ENCODE data around the gene TMEM88. TPM values are rescaled to one million over a fixed set of nuclear protein-coding genes. Genes with fewer than 3 reads are reported as not detected.
"Not testable (repeated sequence)": the region's sequence is repeated elsewhere in the genome, so short reads cannot be mapped to it uniquely, and the experiment has no call there.

The TMEM88 gene, protein sequence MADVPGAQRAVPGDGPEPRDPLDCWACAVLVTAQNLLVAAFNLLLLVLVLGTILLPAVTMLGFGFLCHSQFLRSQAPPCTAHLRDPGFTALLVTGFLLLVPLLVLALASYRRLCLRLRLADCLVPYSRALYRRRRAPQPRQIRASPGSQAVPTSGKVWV
- under 1 TPM in 1 of 6 donors, not detected in 5; 0.68 TPM for polyA plus RNA-seq (ENCODE audit: low read depth in 6 of 6)

DNA sequence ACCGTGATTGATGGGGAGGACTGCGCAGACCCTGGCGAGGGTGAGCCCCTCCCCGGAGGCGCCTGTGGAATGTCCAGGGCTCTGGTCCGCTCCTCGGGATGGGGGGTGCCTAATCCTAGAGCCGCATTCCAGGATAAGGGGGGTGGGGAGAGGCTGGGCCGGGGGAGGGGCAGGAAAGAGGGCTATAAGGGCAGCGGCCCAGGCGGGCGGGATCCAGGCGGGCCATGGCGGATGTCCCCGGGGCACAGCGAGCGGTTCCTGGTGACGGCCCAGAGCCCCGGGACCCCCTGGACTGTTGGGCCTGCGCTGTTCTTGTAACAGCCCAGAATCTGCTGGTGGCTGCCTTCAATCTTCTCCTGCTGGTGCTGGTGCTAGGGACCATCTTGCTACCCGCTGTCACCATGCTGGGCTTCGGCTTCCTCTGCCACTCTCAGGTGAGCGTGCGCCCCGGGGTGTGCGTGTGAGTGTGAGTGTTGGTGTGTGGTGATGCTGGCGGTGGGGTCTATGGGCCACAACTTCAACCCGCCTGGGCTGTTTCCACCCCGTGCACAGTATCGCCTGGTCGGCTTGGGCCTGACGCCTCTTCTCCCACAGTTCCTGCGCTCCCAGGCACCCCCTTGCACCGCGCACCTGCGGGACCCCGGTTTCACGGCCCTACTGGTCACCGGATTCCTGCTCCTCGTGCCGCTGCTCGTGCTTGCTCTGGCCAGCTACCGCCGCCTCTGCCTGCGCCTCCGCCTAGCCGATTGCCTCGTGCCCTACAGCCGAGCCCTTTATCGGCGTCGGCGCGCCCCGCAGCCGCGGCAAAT lies at the start of gene TMEM88:
Gene TMEM88, plus strand, starts transcription at position 216 of the 809 bp plus-strand sequence. Its CDS starts 9 bp downstream, at position 225.
- no peaks in the 10 kb centered on the region for H3K36me3 Mint-ChIP-seq
- H3K27ac Mint-ChIP-seq: peak within 1 kb of the TSS in 3 of 6 donors; percentile 36 to 74 (median 62)
- H3K27me3 Mint-ChIP-seq: no peaks in the 10 kb centered on the region
- peak within 1 kb of the TSS in 4 of 8 donors; percentile 10 to 61 (median 31) for H3K4me3 Mint-ChIP-seq
- ATAC-seq (ENCODE audit: low read depth in 2 of 2): no peak
- DNase-seq: peak; percentile 26
- H3K4me1 Mint-ChIP-seq: peaks cover 10 to 21% (median 20%) of the 10 kb centered on the region in 3 donors
- H3K9me3 Mint-ChIP-seq: no peaks in the 10 kb centered on the region

- DNase-seq: no peak
- H3K4me1 Mint-ChIP-seq: peaks cover 0 to 5% (median 2%) of the 10 kb centered on the region in 3 donors
- H3K9me3 Mint-ChIP-seq: no peaks in the 10 kb centered on the region
- H3K27ac Mint-ChIP-seq: peak overlapping the region in 1 of 6 donors; percentile 60
- no peaks in the 10 kb centered on the region for H3K36me3 Mint-ChIP-seq
- H3K4me3 Mint-ChIP-seq: no peak overlapping the region
- H3K27me3 Mint-ChIP-seq: peaks cover 14 to 57% (median 56%) of the 10 kb centered on the region in 3 donors
- ATAC-seq (ENCODE audit: low read depth in 2 of 2): no peak
Measured at GRCh38 chr17:7806587-7806986, 48.3 kb upstream of the TMEM88 start.

DNA sequence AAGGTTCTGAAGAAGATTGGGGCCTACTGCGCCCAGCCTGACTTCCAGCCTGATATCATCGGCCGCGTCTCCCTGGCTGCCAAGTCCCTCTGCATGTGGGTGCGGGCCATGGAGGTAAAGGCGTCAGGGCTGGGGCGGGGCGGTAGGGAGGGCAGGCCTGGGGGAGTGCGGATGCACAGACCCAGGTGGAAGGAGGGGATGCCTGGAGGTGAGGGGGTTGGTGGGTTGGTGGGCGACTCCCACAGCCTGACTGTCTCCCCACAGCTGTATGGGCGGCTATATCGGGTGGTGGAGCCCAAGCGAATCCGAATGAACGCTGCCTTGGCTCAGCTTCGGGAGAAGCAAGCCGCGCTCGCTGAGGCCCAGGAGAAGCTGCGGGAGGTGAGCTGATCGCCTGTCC lies 47.7 kb upstream of the TMEM88 start:
- H3K27me3 Mint-ChIP-seq: peaks cover 14 to 53% (median 51%) of the 10 kb centered on the region in 3 donors
- H3K27ac Mint-ChIP-seq: no peak overlapping the region
- no peak for ATAC-seq (ENCODE audit: low read depth in 2 of 2)
- no peak overlapping the region for H3K4me3 Mint-ChIP-seq
- H3K4me1 Mint-ChIP-seq: peaks cover 0 to 5% (median 2%) of the 10 kb centered on the region in 3 donors
- H3K9me3 Mint-ChIP-seq: no peaks in the 10 kb centered on the region
- no peaks in the 10 kb centered on the region for H3K36me3 Mint-ChIP-seq
- DNase-seq: no peak

DNA sequence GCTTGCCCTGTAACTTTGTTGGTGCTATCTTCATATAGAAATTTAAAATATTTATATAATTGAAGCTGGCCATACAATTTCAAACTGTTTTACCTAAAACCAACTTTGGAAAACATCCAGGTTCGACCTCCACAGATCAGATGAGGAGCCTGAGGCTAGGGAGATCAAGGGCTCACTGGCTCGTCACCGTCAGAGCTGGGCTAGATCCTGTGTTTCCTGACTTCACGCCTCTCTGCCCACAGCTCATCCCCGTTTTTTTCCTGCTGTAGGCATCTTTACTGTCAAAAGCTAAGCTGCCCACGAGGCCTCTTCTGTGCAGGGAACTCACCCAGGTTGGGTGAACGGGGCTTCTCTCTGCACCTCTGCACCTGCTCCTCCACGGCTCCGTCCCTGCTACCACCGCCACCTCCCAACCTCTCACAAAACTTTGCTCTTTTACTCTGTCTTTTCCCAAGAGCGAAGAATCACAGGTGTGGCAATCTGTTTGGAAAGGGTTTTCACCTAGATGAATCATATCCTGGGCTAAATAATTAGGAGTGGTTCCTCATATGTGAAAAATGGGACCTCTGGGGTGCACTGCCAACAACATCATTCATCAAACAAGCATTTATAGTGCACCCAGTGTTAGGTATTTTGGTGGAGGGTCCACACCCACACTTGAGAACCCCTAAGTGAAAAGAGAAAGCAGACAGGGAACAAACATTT lies 45.6 kb upstream of the TMEM88 start:
- Mint-ChIP-seq H3K27me3 (peaks cover 11 to 35% (median 31%) of the 10 kb centered on the region in 3 donors), H3K9me3 (no peaks in the 10 kb centered on the region), H3K36me3 (no peaks in the 10 kb centered on the region), H3K4me3 (no peak overlapping the region), H3K27ac (no peak overlapping the region), H3K4me1 (peaks cover 0 to 5% (median 2%) of the 10 kb centered on the region in 3 donors)
- no peak for ATAC-seq (ENCODE audit: low read depth in 2 of 2)
- no peak for DNase-seq

DNA sequence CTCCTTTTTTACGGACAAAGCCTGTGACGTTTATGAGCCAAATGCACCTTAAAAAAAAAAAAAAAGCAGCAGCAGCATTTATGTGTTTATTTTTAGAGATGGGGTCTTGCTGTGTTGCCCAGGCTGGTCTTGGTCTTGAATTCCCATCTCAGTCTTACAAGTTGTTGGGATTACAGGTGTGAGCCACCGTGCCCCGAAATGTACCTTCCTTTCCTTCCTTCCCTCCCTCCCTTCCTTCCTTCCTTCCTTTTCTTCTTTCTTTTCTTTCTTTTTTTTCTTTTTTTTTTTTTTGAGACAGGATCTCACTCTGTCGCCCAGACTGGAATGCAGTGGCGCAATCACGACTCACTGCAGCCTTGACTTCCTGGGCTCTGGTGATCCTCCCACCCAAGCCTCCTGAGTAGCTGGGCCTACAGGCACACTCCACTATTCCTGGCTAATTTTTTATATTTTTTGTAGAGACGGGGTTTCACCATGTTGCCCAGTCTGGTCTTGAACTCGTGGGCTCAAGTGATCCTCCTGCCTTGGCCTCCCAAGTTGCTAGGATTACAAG lies 45.0 kb upstream of the TMEM88 start:
- not testable (repeated sequence) for DNase-seq; ATAC-seq (ENCODE audit: low read depth in 2 of 2); H3K4me1 Mint-ChIP-seq; H3K36me3 Mint-ChIP-seq; H3K9me3 Mint-ChIP-seq
- H3K27ac Mint-ChIP-seq: peak overlapping the region in 1 of 6 donors; percentile 24
- H3K27me3 Mint-ChIP-seq: peaks cover 11 to 29% (median 28%) of the 10 kb centered on the region in 3 donors
- H3K4me3 Mint-ChIP-seq: peak overlapping the region in 1 of 8 donors; percentile 70

DNA sequence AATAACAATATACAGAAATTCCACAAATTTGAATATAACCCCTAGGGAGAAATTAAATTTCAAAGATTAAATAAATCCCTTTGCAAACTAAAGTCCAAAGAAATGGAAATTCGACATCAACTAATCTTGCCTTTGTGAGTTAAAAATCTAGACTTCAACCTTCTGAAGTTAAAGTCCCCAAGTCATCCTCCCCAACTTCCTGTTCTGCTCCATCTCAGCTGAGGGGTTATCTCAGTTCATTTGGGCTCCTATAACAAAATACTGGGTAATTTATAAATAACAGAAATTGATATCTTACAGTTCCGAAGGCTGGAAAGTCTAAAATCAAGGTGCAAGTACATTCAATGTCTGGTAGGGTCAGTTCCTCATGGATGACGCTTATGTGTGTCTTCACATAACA lies 43.6 kb upstream of the TMEM88 start:
- no peak for DNase-seq

GRCh38 chr17:7814969-7815368 lies 39.9 kb upstream of the TMEM88 start:
- Mint-ChIP-seq H3K27me3 (peaks cover 6 to 16% (median 10%) of the 10 kb centered on the region in 3 donors), H3K4me1 (no peaks in the 10 kb centered on the region), H3K9me3 (no peaks in the 10 kb centered on the region), H3K36me3 (no peaks in the 10 kb centered on the region), H3K4me3 (no peak overlapping the region), H3K27ac (no peak overlapping the region)
- ATAC-seq (ENCODE audit: low read depth in 2 of 2) (no peak), DNase-seq (no peak)

More for the DNA sequence above, 43.6 kb upstream of the TMEM88 start:
- no peak for ATAC-seq (ENCODE audit: low read depth in 2 of 2)
- no peaks in the 10 kb centered on the region for H3K36me3 Mint-ChIP-seq
- no peaks in the 10 kb centered on the region for H3K9me3 Mint-ChIP-seq
- H3K27ac Mint-ChIP-seq: peak overlapping the region in 1 of 6 donors; percentile 39
- H3K4me1 Mint-ChIP-seq: peaks cover 0 to 5% (median 2%) of the 10 kb centered on the region in 3 donors
- no peak overlapping the region for H3K4me3 Mint-ChIP-seq
- H3K27me3 Mint-ChIP-seq: peaks cover 11 to 22% (median 21%) of the 10 kb centered on the region in 3 donors

GRCh38 chr17:7816926-7817642 lies 37.8 kb upstream of the TMEM88 start:
- H3K27me3 Mint-ChIP-seq: peaks cover 0 to 24% (median 10%) of the 10 kb centered on the region in 3 donors
- DNase-seq (no peak), ATAC-seq (ENCODE audit: low read depth in 2 of 2) (no peak)
- H3K4me3 Mint-ChIP-seq: no peak overlapping the region
- H3K36me3 Mint-ChIP-seq: no peaks in the 10 kb centered on the region
- no peaks in the 10 kb centered on the region for H3K4me1 Mint-ChIP-seq
- H3K9me3 Mint-ChIP-seq: no peaks in the 10 kb centered on the region
- no peak overlapping the region for H3K27ac Mint-ChIP-seq

DNA sequence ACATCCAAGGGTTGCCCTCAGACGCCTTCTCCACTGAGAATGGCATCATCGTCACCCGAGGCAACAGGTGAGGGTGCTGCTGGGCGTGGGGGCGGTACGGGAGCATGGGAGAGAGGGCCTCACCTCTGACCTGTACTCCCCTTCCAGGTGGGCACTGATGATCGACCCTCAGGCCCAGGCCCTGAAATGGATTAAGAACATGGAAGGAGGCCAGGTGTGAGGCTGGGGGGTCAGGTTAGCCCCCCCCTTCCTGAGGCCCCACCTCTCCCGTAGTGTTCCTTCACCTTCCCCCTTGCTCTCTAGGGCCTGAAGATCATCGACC lies 37.3 kb upstream of the TMEM88 start:
- no peak for ATAC-seq (ENCODE audit: low read depth in 2 of 2)
- Mint-ChIP-seq H3K27ac (no peak overlapping the region), H3K9me3 (no peaks in the 10 kb centered on the region), H3K4me3 (no peak overlapping the region), H3K27me3 (peaks cover 0 to 24% (median 10%) of the 10 kb centered on the region in 3 donors), H3K36me3 (no peaks in the 10 kb centered on the region), H3K4me1 (no peaks in the 10 kb centered on the region)
- no peak for DNase-seq

- ATAC-seq (ENCODE audit: low read depth in 2 of 2): no peak
- H3K27ac Mint-ChIP-seq: peak overlapping the region in 3 of 6 donors; percentile 37 to 62 (median 41)
Measured at GRCh38 chr17:7818026-7818425, 36.8 kb upstream of the TMEM88 start.

GRCh38 chr17:7818746-7819645 lies 35.9 kb upstream of the TMEM88 start:
- Mint-ChIP-seq H3K9me3 (no peaks in the 10 kb centered on the region), H3K27me3 (peaks cover 0 to 29% (median 15%) of the 10 kb centered on the region in 3 donors), H3K27ac (no peak overlapping the region), H3K4me1 (peaks cover 0 to 2% (median 0%) of the 10 kb centered on the region in 3 donors), H3K4me3 (no peak overlapping the region), H3K36me3 (no peaks in the 10 kb centered on the region)
- DNase-seq (no peak), ATAC-seq (ENCODE audit: low read depth in 2 of 2) (no peak)

More at GRCh38 chr17:7818026-7818425, 36.8 kb upstream of the TMEM88 start:
- H3K4me1 Mint-ChIP-seq: no peaks in the 10 kb centered on the region
- peaks cover 0 to 24% (median 10%) of the 10 kb centered on the region in 3 donors for H3K27me3 Mint-ChIP-seq
- H3K9me3 Mint-ChIP-seq: no peaks in the 10 kb centered on the region
- H3K36me3 Mint-ChIP-seq: no peaks in the 10 kb centered on the region
- DNase-seq: no peak
- H3K4me3 Mint-ChIP-seq: no peak overlapping the region

- Mint-ChIP-seq H3K9me3 (no peaks in the 10 kb centered on the region), H3K27me3 (peaks cover 3 to 40% (median 27%) of the 10 kb centered on the region in 3 donors), H3K4me1 (peaks cover 0 to 3% (median 0%) of the 10 kb centered on the region in 3 donors), H3K27ac (peak overlapping the region in 1 of 6 donors; percentile 81), H3K4me3 (no peak overlapping the region), H3K36me3 (no peaks in the 10 kb centered on the region)
- DNase-seq (no peak), ATAC-seq (ENCODE audit: low read depth in 2 of 2) (no peak)
Measured at GRCh38 chr17:7820231-7820630, 34.6 kb upstream of the TMEM88 start.

Data from naive B cell (primary cell).